K562 (cell line): ENCODE results near the gene SLC16A1. TPM values are rescaled to one million over a fixed set of nuclear protein-coding genes. Genes with fewer than 3 reads are reported as not detected.

Experiments used
- ASH1L ChIP-seq: fragments of 450-650 bp; IDR thresholded peaks from 2 replicates; pipeline ENCODE4 v1.6.1; 2018; ENCODE audit warnings: borderline replicate concordance, mild to moderate bottlenecking, low read depth; ENCODE audit not compliant: partially characterized antibody
- C11orf30 ChIP-seq: fragments of 450-650 bp; IDR thresholded peaks from 2 replicates; pipeline ENCODE4 v1.6.1; 2016; ENCODE audit warnings: low read depth, mild to moderate bottlenecking
- CREB1 ChIP-seq, 2 experiments: sonication (generic) in 1 of 2; formaldehyde crosslinking in 1 of 2; IDR thresholded peaks; 2 replicates each; pipeline versions ENCODE4 v1.6.1 to v1.8.0; 2012 to 2022; ENCODE audit warnings: inconsistent platforms in 1 of 2, mild to moderate bottlenecking in 1 of 2, missing genetic modification reagents in 1 of 2, moderate library complexity in 1 of 2
- CUX1 ChIP-seq: fragments of 200-800 bp; sonication (Bioruptor generic); IDR thresholded peaks from 2 replicates; pipeline ENCODE4 v1.6.1; 2016; ENCODE audit warnings: missing genetic modification characterization, missing compliant biosample characterization
- DDX20 ChIP-seq: fragments of 450-650 bp; IDR thresholded peaks from 2 replicates; pipeline ENCODE4 v1.6.1; 2016; ENCODE audit warnings: missing genetic modification characterization, low read depth, mild to moderate bottlenecking, missing compliant biosample characterization, moderate library complexity
- E2F3 ChIP-seq: fragments of 250-450 bp; sonication (Bioruptor Pico); IDR thresholded peaks from 2 replicates; pipeline ENCODE4 v1.4.0; 2020; ENCODE audit warnings: mild to moderate bottlenecking
- ELF2 ChIP-seq: fragments of 250-450 bp; sonication (Bioruptor Pico); IDR thresholded peaks from 2 replicates; pipeline ENCODE4 v1.5.0; 2021; ENCODE audit warnings: mild to moderate bottlenecking
- GTF2A2 ChIP-seq: IDR thresholded peaks from 2 replicates; pipeline ENCODE4 v1.6.1; 2016; ENCODE audit warnings: mild to moderate bottlenecking, missing genetic modification characterization, missing compliant biosample characterization
- MBD2 ChIP-seq: sonication (generic); IDR thresholded peaks from 2 replicates; pipeline ENCODE4 v1.6.1; 2016; ENCODE audit warnings: low read depth, borderline replicate concordance
- MNT ChIP-seq, 2 experiments: fragments of 450-650 bp; conservative IDR thresholded peaks; 2 replicates each; pipeline ENCODE4 v1.6.1; 2017; ENCODE audit warnings: mild to moderate bottlenecking in 2 of 2, moderate library complexity in 2 of 2
- NELFE ChIP-seq: IDR thresholded peaks from 2 replicates; pipeline ENCODE4 v1.6.1; 2011; ENCODE audit warnings: mild to moderate bottlenecking; ENCODE audit not compliant: insufficient read depth, insufficient read length
- NFXL1 ChIP-seq: fragments of 450-650 bp; formaldehyde crosslinking; IDR thresholded peaks from 2 replicates; pipeline ENCODE4 v1.4.0; 2021; ENCODE audit warnings: mild to moderate bottlenecking
- NR2C1 ChIP-seq, 2 experiments: fragments of 450-650 bp; IDR thresholded peaks; 2 replicates each; pipeline ENCODE4 v1.6.1; 2017; ENCODE audit warnings: mild to moderate bottlenecking in 2 of 2, antibody characterized with exemption in 1 of 2, inconsistent platforms in 1 of 2, missing compliant biosample characterization in 1 of 2, missing genetic modification characterization in 1 of 2
- RNF2 ChIP-seq: sonication (generic); IDR thresholded peaks from 2 replicates; pipeline ENCODE4 v1.6.1; 2016
- THAP7 ChIP-seq: fragments of 250-450 bp; sonication (Bioruptor Pico); IDR thresholded peaks from 2 replicates; pipeline ENCODE4 v1.5.0; 2021
- WHSC1 ChIP-seq: IDR thresholded peaks from one replicate; pipeline ENCODE4 v1.6.1; 2012; ENCODE audit warnings: low read length, control low read depth, inconsistent platforms
- XRCC4 ChIP-seq: IDR thresholded peaks from one replicate; pipeline ENCODE4 v1.6.1; 2011; ENCODE audit not compliant: insufficient read depth, insufficient read length; ENCODE audit errors: extremely low read depth
- ZNF124 ChIP-seq: sonication (generic); formaldehyde crosslinking; IDR thresholded peaks from 2 replicates; pipeline ENCODE4 v1.8.1; 2022; ENCODE audit warnings: missing genetic modification reagents
- ZNF449 ChIP-seq: fragments of 250-450 bp; sonication (Bioruptor Pico); IDR thresholded peaks from 2 replicates; pipeline ENCODE4 v1.8.0; 2022; ENCODE audit warnings: moderate library complexity, mild to moderate bottlenecking, inconsistent platforms
- ZNF583 ChIP-seq: fragments of 250-450 bp; sonication (Bioruptor Pico); IDR thresholded peaks from 2 replicates; pipeline ENCODE4 v1.4.0; 2020
- polyA plus RNA-seq, 8 experiments: library from polyadenylated mRNA; depleted of rRNA in 4 of 8; stranded (reverse) in 5 of 8; unstranded in 3 of 8; fragments of >200 nt; fragmentation: Nextera tagmentation in 2 of 8; fragmentation: Illumina TruSeq in 1 of 8; extraction: Ambion mirVana in 2 of 8; extraction: Trizol in 1 of 8; gene quantifications; 2 replicates each; pipeline versions ENCODE4 v1.2.1 to v1.2.3, GENCODE V29; 2011 to 2014; ENCODE audit warnings: inconsistent platforms in 1 of 8, missing spikeins in 1 of 8
- total RNA-seq, 7 experiments: library from RNA; depleted of rRNA in 6 of 7; stranded (reverse); fragments of >200 nt in 6 of 7; fragmentation: Illumina TruSeq in 2 of 7; extraction: Trizol in 2 of 7; gene quantifications; 2 replicates each; pipeline versions ENCODE4 v1.2.1 to v1.2.3, GENCODE V29; 2011 to 2021; ENCODE audit warnings: low replicate concordance in 1 of 7

SLC16A1 gene
- total and polyA plus RNA-seq, 9 of the 15 experiments (the other 6 are each of a cell fraction or from before 2014, with no cell fraction given), result 73.1 to 244 (median 117) TPM

GRCh38 chr1:112878321-112878720 is 77.7 kb downstream of the SLC16A1 start (continued):
- no peak for TF ChIP-seq ASH1L
- TF ChIP-seq WHSC1, result no peak
- no peak for TF ChIP-seq ELF2 (CRISPR knock-in tag)
- TF ChIP-seq MBD2, result no peak
- no peak for TF ChIP-seq RNF2
- TF ChIP-seq GTF2A2, result no peak
- no peak for TF ChIP-seq ZNF124 (CRISPR knock-in tag)
- no peak for TF ChIP-seq NFXL1 (CRISPR knock-in tag)
- no peak for TF ChIP-seq THAP7 (CRISPR knock-in tag)
- TF ChIP-seq ZNF583 (CRISPR knock-in tag), result peak; percentile 12; the same call in 1 of the 2 replicates
- TF ChIP-seq NR2C1 (IDR thresholded peaks at IDR 0.05), result no peak
- no peak for TF ChIP-seq NR2C1 (tag; IDR thresholded peaks at IDR 0.05)
- TF ChIP-seq ZNF449 (CRISPR knock-in tag), result no peak
- peak; percentile 56 for TF ChIP-seq C11orf30
- TF ChIP-seq MNT (conservative IDR thresholded peaks at IDR 0.05), result 0 out of 4 replicates have a peak, but pooled peaks of 1 of the 2 experiments have one; percentile 32
- no peak for TF ChIP-seq NELFE
- 0 out of 2 replicates have a peak, but pooled peaks have one; percentile 21 for TF ChIP-seq CREB1 (IDR thresholded peaks at IDR 0.05)
- TF ChIP-seq CREB1 (CRISPR knock-in tag; IDR thresholded peaks at IDR 0.05), result peak; percentile 63; the same call in 1 of the 2 replicates
- no peak for TF ChIP-seq XRCC4
- TF ChIP-seq E2F3 (CRISPR knock-in tag), result no peak
- no peak for TF ChIP-seq CUX1
- TF ChIP-seq DDX20, result no peak
